MCF 10A (cell line): Measurements from ENCODE around the gene PKP4. TPM values are rescaled to one million over a fixed set of nuclear protein-coding genes. Genes with fewer than 3 reads are reported as not detected.

Source experiments
- BruUV-seq: library from RNA; stranded (reverse); fragments of 400-500 nt; replicated peaks from 2 replicates; lab custom pipeline; 2021; lab: Mats Ljungman, UMichigan
- CTCF ChIA-PET: fragments of 300-600 bp; sonication (Branson Sonifier 250); formaldehyde crosslinking; extraction: SDS; loops from one replicate; lab custom pipeline; 2021; ENCODE audit warnings: antibody characterized with exemption, inconsistent platforms; lab: Yijun Ruan, JAX
- POLR2A ChIA-PET: fragments of 300-600, 350-650 bp; sonication (Branson Sonifier 250); formaldehyde crosslinking; extraction: SDS; loops from one replicate; lab custom pipeline; 2020; ENCODE audit warnings: antibody characterized with exemption, inconsistent platforms; lab: Yijun Ruan, JAX
- DNase-seq: peaks from one replicate; pipeline ENCODE4 v3.0.0-alpha.2; 2018; ENCODE audit not compliant: unreplicated experiment
- H3K27ac Mint-ChIP-seq: one replicate; pipeline ENCODE4 v1.8.0; 2022; ENCODE audit warnings: mild to moderate bottlenecking, low read depth, mixed read lengths; ENCODE audit not compliant: unreplicated experiment
- H3K27me3 Mint-ChIP-seq: one replicate; pipeline ENCODE4 v1.8.0; 2022; ENCODE audit warnings: mixed read lengths; ENCODE audit not compliant: insufficient read depth, unreplicated experiment
- H3K36me3 Mint-ChIP-seq: one replicate; pipeline ENCODE4 v1.8.0; 2022; ENCODE audit warnings: mild to moderate bottlenecking, moderate library complexity, mixed read lengths; ENCODE audit not compliant: insufficient read depth, unreplicated experiment
- H3K4me1 Mint-ChIP-seq: one replicate; pipeline ENCODE4 v1.8.0; 2022; ENCODE audit warnings: mixed read lengths; ENCODE audit not compliant: insufficient read depth, unreplicated experiment
- H3K4me3 Mint-ChIP-seq: one replicate; pipeline ENCODE4 v1.8.0; 2022; ENCODE audit warnings: mild to moderate bottlenecking, moderate library complexity, mixed read lengths; ENCODE audit not compliant: unreplicated experiment
- H3K9me3 Mint-ChIP-seq: one replicate; pipeline ENCODE4 v1.8.0; 2022; ENCODE audit warnings: mixed read lengths; ENCODE audit not compliant: unreplicated experiment
- CTCF ChIP-seq: fragments of 200-600 bp; IDR thresholded peaks from one replicate; pipeline ENCODE4 v1.8.0; 2022; ENCODE audit warnings: antibody characterized with exemption, mild to moderate bottlenecking; ENCODE audit not compliant: unreplicated experiment
- intact Hi-C: fragments of 100-400 bp; cut with micrococcal nuclease; formaldehyde crosslinking; loops from 2 replicates; pipeline ENCODE4 v1.14.1; 2022
- total RNA-seq: library from RNA; stranded (reverse); gene quantifications from 2 replicates; pipeline ENCODE4 v1.2.3, GENCODE V29; 2022

Gene PKP4
- total RNA-seq, 1 experiment from 2014 or later: 63.7 TPM

- POLR2A ChIA-PET: interaction anchor here (0.5 to 1.6 kb wide), 3 partner anchors 11 to 747 kb away, joined by 3 to 4 read pairs (median 3); no protein-coding TSS in a partner anchor
- H3K4me3 Mint-ChIP-seq: no peak overlapping the region
- peak; percentile 25 for DNase-seq
- peaks cover 16% of the 10 kb centered on the region for H3K4me1 Mint-ChIP-seq
- CTCF ChIA-PET: interaction anchor here (0.6 to 3.1 kb wide), 11 partner anchors 9 to 896 kb away, joined by 3 to 18 read pairs (median 4); no protein-coding TSS in a partner anchor
- peak overlapping the region; percentile 32 for H3K27ac Mint-ChIP-seq
- H3K27me3 Mint-ChIP-seq: no peaks in the 10 kb centered on the region
- no peak for TF ChIP-seq CTCF
- no peaks in the 10 kb centered on the region for H3K36me3 Mint-ChIP-seq
- no peaks in the 10 kb centered on the region for H3K9me3 Mint-ChIP-seq
- no TSS peak for BruUV-seq
- intact Hi-C loops: no loop called here
Measured at GRCh38 chr2:158723921-158724802, 267.4 kb downstream of the PKP4 start.

GRCh38 chr2:158724803-158725381 lies 268.1 kb downstream of the PKP4 start:
- H3K27me3 Mint-ChIP-seq: no peaks in the 10 kb centered on the region
- POLR2A ChIA-PET: interaction anchor here (0.5 to 1.6 kb wide), 3 partner anchors 10 to 747 kb away, joined by 3 to 4 read pairs (median 3); no protein-coding TSS in a partner anchor
- intact Hi-C loops: no loop called here
- no peak for DNase-seq
- peak overlapping the region; percentile 32 for H3K27ac Mint-ChIP-seq
- CTCF ChIA-PET: interaction anchor here (0.6 to 3.1 kb wide), 11 partner anchors 8 to 941 kb away, joined by 3 to 18 read pairs (median 4); no protein-coding TSS in a partner anchor
- no peak for TF ChIP-seq CTCF
- peaks cover 16% of the 10 kb centered on the region for H3K4me1 Mint-ChIP-seq
- BruUV-seq: no TSS peak
- H3K9me3 Mint-ChIP-seq: no peaks in the 10 kb centered on the region
- H3K4me3 Mint-ChIP-seq: no peak overlapping the region
- H3K36me3 Mint-ChIP-seq: no peaks in the 10 kb centered on the region

- CTCF ChIA-PET: interaction anchor here (0.6 to 6.3 kb wide), 8 partner anchors 12 to 941 kb away, joined by 3 to 29 read pairs (median 6); no protein-coding TSS in a partner anchor
- no peak overlapping the region for H3K4me3 Mint-ChIP-seq
- no peak for DNase-seq
Measured at GRCh38 chr2:158725441-158725891, 268.7 kb downstream of the PKP4 start.

More at GRCh38 chr2:158725441-158725891, 268.7 kb downstream of the PKP4 start:
- intact Hi-C loops: no loop called here
- no peak for TF ChIP-seq CTCF
- Mint-ChIP-seq H3K27ac (no peak overlapping the region), H3K4me1 (peaks cover 16% of the 10 kb centered on the region), H3K27me3 (no peaks in the 10 kb centered on the region), H3K9me3 (no peaks in the 10 kb centered on the region), H3K36me3 (no peaks in the 10 kb centered on the region)
- POLR2A ChIA-PET: interaction anchor here (1.6 kb wide), 1 partner anchor 10 kb away, joined by 4 read pairs; no protein-coding TSS in a partner anchor
- BruUV-seq: no TSS peak
